ENCODE results near the gene C5orf46.
"Not testable (repeated sequence)": the region's sequence is repeated elsewhere in the genome, so short reads cannot be mapped to it uniquely, and the experiment has no call there.

C5orf46 gene

GRCh38 chr5:147895864-147896263 lies 10.5 kb downstream of the C5orf46 start:
- no peak for DNase-seq (ENCODE audit: low read depth in 1 of 2, low spot score in 1 of 2)

- DNase-seq (ENCODE audit: low read depth in 1 of 2, low spot score in 1 of 2) = no peak
These were observed 12.5 kb downstream of the C5orf46 start for GRCh38 chr5:147893820-147894219.

GRCh38 chr5:147892696-147893296 lies 13.5 kb downstream of the C5orf46 start:
- DNase-seq (ENCODE audit: low read depth in 1 of 2, low spot score in 1 of 2) = no peak

- no peak for DNase-seq (ENCODE audit: low read depth in 1 of 2, low spot score in 1 of 2)
These were observed 18.4 kb downstream of the C5orf46 start for GRCh38 chr5:147887930-147888329.

- DNase-seq (ENCODE audit: low read depth in 1 of 2, low spot score in 1 of 2) = no peak
These were observed 19.2 kb downstream of the C5orf46 start for GRCh38 chr5:147887026-147887627.

- DNase-seq (ENCODE audit: low read depth in 1 of 2, low spot score in 1 of 2) = no peak
These were observed 23.6 kb downstream of the C5orf46 start for GRCh38 chr5:147882586-147883313.

- DNase-seq (ENCODE audit: low read depth in 1 of 2, low spot score in 1 of 2) = no peak
These were observed 25.9 kb downstream of the C5orf46 start for GRCh38 chr5:147880487-147880886.

GRCh38 chr5:147879784-147880183 lies 26.6 kb downstream of the C5orf46 start:
- no peak for DNase-seq (ENCODE audit: low read depth in 1 of 2, low spot score in 1 of 2)

GRCh38 chr5:147878066-147878759 lies 28.1 kb downstream of the C5orf46 start, which contains the start of gene SCGB3A2:
Gene SCGB3A2, plus strand, starts transcription at chr5:147878711. Its CDS starts 93 bp downstream, at chr5:147878804.
- DNase-seq (ENCODE audit: low read depth in 1 of 2, low spot score in 1 of 2) = no peak

GRCh38 chr5:147876626-147877025 lies 29.7 kb downstream of the C5orf46 start:
- DNase-seq (ENCODE audit: low read depth in 1 of 2, low spot score in 1 of 2) = no peak

GRCh38 chr5:147876141-147876540 lies 30.2 kb downstream of the C5orf46 start:
- DNase-seq (ENCODE audit: low read depth in 1 of 2, low spot score in 1 of 2) = no peak

GRCh38 chr5:147874910-147875367 lies 31.4 kb downstream of the C5orf46 start:
- no peak for DNase-seq (ENCODE audit: low read depth in 1 of 2, low spot score in 1 of 2)

GRCh38 chr5:147874118-147874875 lies 32.0 kb downstream of the C5orf46 start:
- not testable (repeated sequence) for DNase-seq (ENCODE audit: low read depth in 1 of 2, low spot score in 1 of 2)

- DNase-seq (ENCODE audit: low read depth in 1 of 2, low spot score in 1 of 2) = not testable (repeated sequence)
These were observed 33.4 kb downstream of the C5orf46 start for GRCh38 chr5:147872744-147873435.

GRCh38 chr5:147871980-147872549 lies 34.3 kb downstream of the C5orf46 start:
- DNase-seq (ENCODE audit: low read depth in 1 of 2, low spot score in 1 of 2) = not testable (repeated sequence)

GRCh38 chr5:147869892-147870291 lies 36.4 kb downstream of the C5orf46 start:
- DNase-seq (ENCODE audit: low read depth in 1 of 2, low spot score in 1 of 2) = not testable (repeated sequence)

- DNase-seq (ENCODE audit: low read depth in 1 of 2, low spot score in 1 of 2) = no peak
These were observed 37.2 kb downstream of the C5orf46 start for GRCh38 chr5:147869112-147869511.

GRCh38 chr5:147863454-147864158 lies 42.7 kb downstream of the C5orf46 start:
- no peak for DNase-seq (ENCODE audit: low read depth in 1 of 2, low spot score in 1 of 2)

- no peak for DNase-seq (ENCODE audit: low read depth in 1 of 2, low spot score in 1 of 2)
These were observed 45.7 kb downstream of the C5orf46 start for GRCh38 chr5:147860641-147861025.
